Measurements from ENCODE around the gene TOMM40. TPM values are rescaled to one million over a fixed set of nuclear protein-coding genes. Genes with fewer than 3 reads are reported as not detected.
"Not testable (repeated sequence)": the region's sequence is repeated elsewhere in the genome, so short reads cannot be mapped to it uniquely, and the experiment has no call there.

The TOMM40 gene
- total RNA-seq, 3 donors from 2014 or later = 47.9 to 82.6 (median 53.5) TPM

- Histone ChIP-seq H3K4me1 (ENCODE audit: low read depth) (no peaks in the 10 kb centered on the region), H3K36me3 (ENCODE audit: low read depth) (no peaks in the 10 kb centered on the region), H3K4me3 (no peak overlapping the region), H3K9me3 (no peaks in the 10 kb centered on the region)
- intact Hi-C loops (cut with DNase I, micrococcal nuclease) = no loop called here
- DNase-seq = no peak
- TF ChIP-seq, protein P1, sequence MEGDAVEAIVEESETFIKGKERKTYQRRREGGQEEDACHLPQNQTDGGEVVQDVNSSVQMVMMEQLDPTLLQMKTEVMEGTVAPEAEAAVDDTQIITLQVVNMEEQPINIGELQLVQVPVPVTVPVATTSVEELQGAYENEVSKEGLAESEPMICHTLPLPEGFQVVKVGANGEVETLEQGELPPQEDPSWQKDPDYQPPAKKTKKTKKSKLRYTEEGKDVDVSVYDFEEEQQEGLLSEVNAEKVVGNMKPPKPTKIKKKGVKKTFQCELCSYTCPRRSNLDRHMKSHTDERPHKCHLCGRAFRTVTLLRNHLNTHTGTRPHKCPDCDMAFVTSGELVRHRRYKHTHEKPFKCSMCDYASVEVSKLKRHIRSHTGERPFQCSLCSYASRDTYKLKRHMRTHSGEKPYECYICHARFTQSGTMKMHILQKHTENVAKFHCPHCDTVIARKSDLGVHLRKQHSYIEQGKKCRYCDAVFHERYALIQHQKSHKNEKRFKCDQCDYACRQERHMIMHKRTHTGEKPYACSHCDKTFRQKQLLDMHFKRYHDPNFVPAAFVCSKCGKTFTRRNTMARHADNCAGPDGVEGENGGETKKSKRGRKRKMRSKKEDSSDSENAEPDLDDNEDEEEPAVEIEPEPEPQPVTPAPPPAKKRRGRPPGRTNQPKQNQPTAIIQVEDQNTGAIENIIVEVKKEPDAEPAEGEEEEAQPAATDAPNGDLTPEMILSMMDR (IDR thresholded peaks at IDR 0.05) = no peak
- ATAC-seq = no peak
Observed at GRCh38 chr19:44855606-44856005, 35.4 kb upstream of the TOMM40 start.

DNA sequence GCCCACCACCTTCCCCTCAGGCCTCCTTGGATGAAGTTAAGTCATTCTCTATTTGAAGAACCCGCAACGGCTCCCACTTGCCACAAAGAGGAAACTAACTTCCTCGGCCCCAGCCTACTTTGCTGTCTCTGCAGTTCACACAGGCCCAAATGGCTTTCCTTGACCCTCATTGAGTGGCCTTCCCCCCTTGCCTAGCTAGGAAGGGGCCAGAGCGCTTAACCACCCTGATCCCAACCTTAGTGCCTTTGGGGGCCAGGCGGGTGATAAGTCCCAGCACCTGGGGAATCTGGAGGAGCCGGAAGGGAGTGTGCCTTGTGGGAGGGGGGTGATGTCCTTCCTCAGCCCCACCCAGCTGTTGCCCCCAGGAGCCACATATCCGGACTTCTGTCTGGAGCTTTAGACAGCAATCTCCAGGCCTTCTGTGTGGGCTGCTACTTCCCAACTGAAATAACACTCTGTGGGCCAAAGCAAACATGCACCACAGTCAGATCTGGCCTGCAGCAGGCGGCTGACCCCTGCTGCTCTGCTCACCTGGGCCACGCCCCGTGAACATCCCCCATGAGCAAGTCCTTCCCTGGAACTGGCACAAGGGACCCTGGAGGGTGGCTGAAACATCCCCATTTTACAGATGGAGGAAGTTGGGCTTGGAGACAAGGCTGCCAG, 34.5 kb upstream of the TOMM40 start:
- Histone ChIP-seq H3K36me3 (ENCODE audit: low read depth) (no peaks in the 10 kb centered on the region), H3K4me1 (ENCODE audit: low read depth) (no peaks in the 10 kb centered on the region), H3K9me3 (no peaks in the 10 kb centered on the region), H3K4me3 (no peak overlapping the region)
- TF ChIP-seq, protein P1 (IDR thresholded peaks at IDR 0.05) = no peak
- peak; percentile 40 for ATAC-seq
- DNase-seq = no peak
- intact Hi-C loops (cut with DNase I, micrococcal nuclease) = no loop called here

DNA sequence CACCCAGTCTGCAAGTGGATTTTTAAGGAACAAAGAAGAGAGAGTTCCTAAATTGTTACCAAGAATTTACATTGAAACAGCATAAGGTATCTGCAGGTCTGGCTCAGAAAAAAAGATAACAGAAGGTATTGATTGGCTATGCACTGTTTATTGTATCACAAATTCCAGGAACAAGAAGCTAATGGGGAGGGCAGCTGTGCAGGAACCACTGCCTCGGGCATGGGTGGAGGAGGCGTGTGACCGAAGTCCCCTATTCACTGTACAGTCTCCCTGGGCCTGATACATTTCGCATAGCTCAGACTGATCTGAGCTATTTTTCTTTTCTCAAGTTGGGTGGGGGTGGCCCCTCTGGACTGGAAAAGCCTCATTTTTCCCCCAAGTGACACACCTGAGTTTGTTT, 33.2 kb upstream of the TOMM40 start:
- Histone ChIP-seq H3K4me3 (no peak overlapping the region), H3K9me3 (no peaks in the 10 kb centered on the region), H3K4me1 (ENCODE audit: low read depth) (no peaks in the 10 kb centered on the region), H3K36me3 (ENCODE audit: low read depth) (no peaks in the 10 kb centered on the region)
- TF ChIP-seq, protein P1 (IDR thresholded peaks at IDR 0.05) = no peak
- DNase-seq (no peak), ATAC-seq (peak; percentile 18)
- intact Hi-C loops (cut with DNase I, micrococcal nuclease) = no loop called here

DNA sequence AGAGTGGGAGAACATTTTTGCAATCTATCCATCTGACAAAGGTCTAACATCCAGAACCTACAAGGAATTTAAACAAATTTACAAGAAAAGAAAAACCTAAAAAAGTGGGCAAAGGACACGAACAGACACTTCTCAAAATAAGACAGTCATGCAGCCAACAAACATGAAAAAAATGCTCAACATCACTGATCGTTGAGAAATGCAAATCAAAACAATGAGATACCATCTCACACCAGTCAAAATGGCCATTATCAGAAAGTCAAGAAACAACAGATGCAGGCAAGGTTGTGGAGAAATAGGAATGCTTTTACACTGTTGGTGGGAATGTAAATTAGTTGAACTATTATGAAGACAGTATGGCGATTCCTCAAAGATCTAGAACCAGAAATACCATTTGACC, 29.5 kb upstream of the TOMM40 start:
- H3K36me3 ChIP-seq (ENCODE audit: low read depth); H3K4me1 ChIP-seq (ENCODE audit: low read depth); ATAC-seq; H3K4me3 ChIP-seq; H3K9me3 ChIP-seq; intact Hi-C loops (cut with DNase I, micrococcal nuclease); DNase-seq: not testable (repeated sequence)

DNA sequence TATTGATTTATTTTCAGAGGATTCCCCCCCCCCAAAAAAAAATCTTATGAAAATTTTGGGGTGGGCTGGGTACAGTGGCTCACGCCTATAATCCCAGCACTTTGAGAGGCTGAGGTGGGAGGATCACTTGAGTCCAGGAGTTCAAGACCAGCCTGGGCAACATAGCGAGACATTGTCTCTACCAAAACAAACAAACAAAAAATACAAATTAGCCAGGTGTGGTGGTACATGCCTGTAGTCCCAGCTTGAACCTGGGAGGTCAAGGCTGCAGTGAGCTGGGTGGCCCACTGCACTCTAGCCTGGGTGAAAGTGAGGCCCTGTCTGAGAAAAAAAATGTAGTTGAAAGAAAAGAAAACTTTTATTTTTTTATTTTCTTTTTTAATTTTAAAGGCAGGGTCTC, 27.1 kb upstream of the TOMM40 start:
- TF ChIP-seq, protein P1 (IDR thresholded peaks at IDR 0.05) = no peak
- DNase-seq (no peak), ATAC-seq (no peak)
- no peaks in the 10 kb centered on the region for H3K4me1 ChIP-seq (ENCODE audit: low read depth)
- intact Hi-C loops (cut with DNase I, micrococcal nuclease) = no loop called here
- no peak overlapping the region for H3K4me3 ChIP-seq
- no peaks in the 10 kb centered on the region for H3K9me3 ChIP-seq
- H3K36me3 ChIP-seq (ENCODE audit: low read depth) = no peaks in the 10 kb centered on the region

DNA sequence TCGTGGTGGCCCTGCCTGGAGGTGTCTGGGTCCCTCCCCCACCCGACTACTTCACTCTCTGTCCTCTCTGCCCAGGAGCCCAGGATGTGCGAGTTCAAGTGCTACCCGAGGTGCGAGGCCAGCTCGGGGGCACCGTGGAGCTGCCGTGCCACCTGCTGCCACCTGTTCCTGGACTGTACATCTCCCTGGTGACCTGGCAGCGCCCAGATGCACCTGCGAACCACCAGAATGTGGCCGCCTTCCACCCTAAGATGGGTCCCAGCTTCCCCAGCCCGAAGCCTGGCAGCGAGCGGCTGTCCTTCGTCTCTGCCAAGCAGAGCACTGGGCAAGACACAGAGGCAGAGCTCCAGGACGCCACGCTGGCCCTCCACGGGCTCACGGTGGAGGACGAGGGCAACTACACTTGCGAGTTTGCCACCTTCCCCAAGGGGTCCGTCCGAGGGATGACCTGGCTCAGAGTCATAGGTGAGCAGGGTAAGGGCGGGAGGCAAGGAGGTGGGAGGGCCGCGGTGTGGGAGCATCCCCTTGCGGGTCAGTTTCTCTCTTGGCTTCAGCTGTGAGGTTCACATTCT, 25.8 kb upstream of the TOMM40 start:
- no peak overlapping the region for H3K4me3 ChIP-seq
- H3K36me3 ChIP-seq (ENCODE audit: low read depth) = no peaks in the 10 kb centered on the region
- TF ChIP-seq, protein P1 (IDR thresholded peaks at IDR 0.05) = no peak
- H3K4me1 ChIP-seq (ENCODE audit: low read depth) = no peaks in the 10 kb centered on the region
- intact Hi-C loops (cut with DNase I, micrococcal nuclease) = no loop called here
- no peaks in the 10 kb centered on the region for H3K9me3 ChIP-seq
- DNase-seq (no peak), ATAC-seq (no peak)

All from mucosa of descending colon (tissue), 3 donors.